Measurements from ENCODE around the gene TYW1.

- TF ChIP-seq POLR2A (IDR thresholded peaks at IDR 0.05) = no peak
- no peak for TF ChIP-seq CTCF (IDR thresholded peaks at IDR 0.05)
These were observed 108.7 kb downstream of the TYW1 start for GRCh38 chr7:67105377-67105776.

Data from adrenal gland (tissue), 5 donors.